Right cardiac atrium (tissue), 5 donors: ENCODE measurements around the gene SIPA1L3. TPM values are rescaled to one million over a fixed set of nuclear protein-coding genes. Genes with fewer than 3 reads are reported as not detected.

Experiments
- ATAC-seq, 2 donors: fragments of 200-7000 bp; cut with Tn5 transposase; one replicate each; pipeline versions ENCODE4 v1.8.0 to v1.9.1; 2020; ENCODE audit warnings: moderate library complexity in 2 of 2, mild to moderate bottlenecking in 1 of 2
- DNase-seq, 3 donors: peaks; one replicate each; pipeline ENCODE4 v3.0.0-alpha.2; 2020
- H3K27ac ChIP-seq: one replicate; pipeline ENCODE4 v1.5.1; 2013; ENCODE audit warnings: mild to moderate bottlenecking, low read length, control low read depth, moderate library complexity
- H3K27me3 ChIP-seq: one replicate; pipeline ENCODE4 v1.6.1; 2013; ENCODE audit not compliant: control insufficient read depth, insufficient read depth
- H3K4me1 ChIP-seq: one replicate; pipeline ENCODE4 v1.6.1; 2013; ENCODE audit warnings: low read length; ENCODE audit not compliant: control insufficient read depth, insufficient read depth
- H3K4me3 ChIP-seq: one replicate; pipeline ENCODE4 v1.5.1; 2013; ENCODE audit warnings: low read length, control low read depth
- H3K9me3 ChIP-seq: one replicate; pipeline ENCODE4 v1.6.1; 2013; ENCODE audit warnings: low read length; ENCODE audit not compliant: control insufficient read depth
- WGBS: extraction: QIAGEN DNeasy Blood & Tissue Kit; methylation state at CpG from one replicate; pipeline ENCODE4 v1.1.7; 2013; 5-methylcytosine and 5-hydroxymethylcytosine counted together
- intact Hi-C, 4 donors: fragments of 100-400 bp; cut with DNase I; formaldehyde crosslinking; loops; one replicate each; pipeline versions ENCODE4 v1.11.0 to v1.14.0; 2022 to 2023
- polyA plus RNA-seq: library from polyadenylated mRNA; stranded (reverse); fragments of 200-250 nt; gene quantifications from one replicate; pipeline ENCODE4 v1.2.3, GENCODE V29; 2013
- total RNA-seq, 4 donors: library from RNA; stranded (reverse); fragmentation: NEBNext Ultra II Directional; extraction: Animal tissue kit (Norgen Biotek cat#: 25700); gene quantifications; one replicate each; pipeline ENCODE4 v1.2.1, GENCODE V29; 2021
- donor health status: healthy with polysubstance abuse.
- donor health status: DM: no; HTN: yes; CAD: no.
- donor health status: DM: no; HTN: no; CAD: no.
- donor health status: DM: no; HTN: yes; CAD: no; lungs with severe emphysema.
- donor health status: DM: yes; HTN: yes; CAD: no.

The SIPA1L3 gene
- total and polyA plus RNA-seq, 5 donors, result 7.5 to 19.8 (median 10.2) TPM

DNA sequence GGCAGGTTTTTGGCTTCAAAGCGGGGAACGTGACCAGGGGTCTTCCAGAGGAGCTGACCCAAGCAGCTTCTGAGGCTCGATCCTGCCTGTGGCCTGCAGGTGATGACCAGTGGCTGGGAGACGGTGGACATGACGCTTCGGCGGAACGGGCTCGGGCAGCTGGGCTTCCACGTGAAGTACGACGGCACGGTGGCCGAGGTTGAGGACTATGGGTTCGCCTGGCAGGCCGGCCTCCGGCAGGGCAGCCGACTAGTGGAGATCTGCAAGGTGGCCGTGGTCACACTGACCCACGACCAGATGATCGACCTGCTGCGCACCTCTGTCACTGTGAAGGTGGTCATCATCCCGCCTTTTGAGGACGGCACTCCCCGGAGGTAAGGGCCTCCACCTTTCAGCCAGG lies 223.4 kb downstream of the SIPA1L3 start:
- H3K4me3 ChIP-seq, result no peak overlapping the region
- ATAC-seq (no peak), DNase-seq (no peak)
- no peaks in the 10 kb centered on the region for H3K27me3 ChIP-seq
- intact Hi-C loops, result loop anchor here in 2 of 4 donors (10.0 kb wide), 2 partner anchors 204 to 226 kb away; partner anchors contain the start of genes CATSPERG (in 1 of the 2), SIPA1L3 (in 1 of the 2) and WDR87 (in 1 of the 2)
- no peak overlapping the region for H3K27ac ChIP-seq
- H3K4me1 ChIP-seq, result no peaks in the 10 kb centered on the region
- H3K9me3 ChIP-seq, result no peaks in the 10 kb centered on the region
- WGBS, result 93% methylated on average over 25 of the region's 25 CpGs

DNA sequence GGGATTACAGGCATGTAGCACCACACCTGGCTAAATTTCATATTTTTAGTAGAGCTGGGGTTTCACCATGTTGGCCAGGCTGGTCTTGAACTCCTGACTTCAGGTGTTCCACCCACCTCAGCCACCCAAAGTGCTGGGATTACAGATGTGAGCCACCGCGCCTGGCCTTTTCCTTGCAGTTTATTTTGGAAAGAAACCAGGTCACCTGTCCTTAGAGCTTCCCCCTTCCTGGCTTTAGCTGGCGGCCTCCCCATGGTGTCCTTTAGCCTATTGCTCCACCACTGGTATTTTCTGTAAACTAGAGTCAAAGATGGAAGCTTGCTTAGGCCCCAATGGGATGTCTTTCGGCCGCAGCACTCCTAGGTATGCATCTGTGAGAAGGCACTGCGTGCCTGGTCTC lies 225.8 kb downstream of the SIPA1L3 start:
- 94% methylated on average over 6 of the region's 6 CpGs for WGBS
- H3K9me3 ChIP-seq, result no peaks in the 10 kb centered on the region
- intact Hi-C loops, result loop anchor here in 2 of 4 donors (10.0 kb wide), 2 partner anchors 202 to 228 kb away; partner anchors contain the start of genes CATSPERG (in 1 of the 2), SIPA1L3 (in 1 of the 2) and WDR87 (in 1 of the 2)
- no peaks in the 10 kb centered on the region for H3K4me1 ChIP-seq
- no peak overlapping the region for H3K27ac ChIP-seq
- ATAC-seq, result no peak
- H3K4me3 ChIP-seq, result no peak overlapping the region
- no peak for DNase-seq
- H3K27me3 ChIP-seq, result no peaks in the 10 kb centered on the region

DNA sequence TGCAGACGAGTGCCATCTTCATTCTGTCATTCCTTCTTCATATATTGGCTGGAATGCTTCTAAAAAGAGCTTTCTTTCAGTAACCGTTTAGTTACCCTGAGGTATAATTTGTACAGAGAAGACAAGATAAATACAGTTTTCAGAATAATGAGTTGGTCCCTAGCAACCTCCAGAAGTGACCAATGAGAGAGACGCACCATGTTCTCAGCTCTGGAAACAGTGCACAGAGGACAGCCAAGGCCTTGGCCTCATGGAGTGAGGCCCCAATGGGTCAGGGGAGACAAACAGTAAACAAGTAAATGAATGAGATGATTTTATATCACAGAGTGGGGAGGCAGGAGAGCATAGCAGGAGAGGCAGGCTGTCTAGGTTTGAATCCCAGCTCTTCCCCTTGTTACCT lies 226.3 kb downstream of the SIPA1L3 start:
- Histone ChIP-seq H3K4me3 (no peak overlapping the region), H3K9me3 (no peaks in the 10 kb centered on the region), H3K27me3 (no peaks in the 10 kb centered on the region), H3K4me1 (no peaks in the 10 kb centered on the region), H3K27ac (no peak overlapping the region)
- intact Hi-C loops, result loop anchor here in 2 of 4 donors (10.0 kb wide), 2 partner anchors 201 to 229 kb away; partner anchors contain the start of genes CATSPERG (in 1 of the 2), SIPA1L3 (in 1 of the 2) and WDR87 (in 1 of the 2)
- WGBS, result 89% methylated on average over 3 of the region's 3 CpGs
- no peak for DNase-seq
- no peak for ATAC-seq

DNA sequence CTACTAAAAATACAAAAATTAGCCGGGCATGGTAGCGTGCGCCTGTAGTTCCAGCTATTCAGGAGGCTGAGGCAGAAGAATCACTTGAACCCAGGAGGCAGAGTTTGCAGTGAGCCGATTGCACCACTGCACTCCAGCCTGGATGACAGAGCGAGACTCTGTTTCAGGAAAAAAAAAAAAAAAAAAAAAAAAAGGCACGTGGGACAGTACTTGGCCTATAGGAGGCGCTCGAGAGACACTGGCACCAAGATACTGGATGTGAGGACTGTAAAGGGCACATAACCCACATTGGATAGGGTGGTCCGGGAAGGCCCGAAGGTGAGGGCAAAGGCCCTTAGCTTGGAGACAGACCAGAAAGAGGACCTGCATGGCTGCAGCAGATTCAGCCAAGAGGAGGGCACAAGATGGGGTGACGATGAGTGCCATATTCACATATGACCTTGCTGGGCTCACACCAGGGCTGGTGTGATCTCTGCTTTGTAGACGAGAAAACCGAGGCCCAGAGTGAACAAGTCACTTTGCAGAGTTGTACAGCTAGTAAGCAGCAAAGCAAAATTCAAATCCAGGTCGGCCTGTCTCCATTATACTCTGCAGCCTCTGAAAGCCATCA lies 227.6 kb downstream of the SIPA1L3 start:
- ATAC-seq, result no peak
- no peak overlapping the region for H3K27ac ChIP-seq

DNA sequence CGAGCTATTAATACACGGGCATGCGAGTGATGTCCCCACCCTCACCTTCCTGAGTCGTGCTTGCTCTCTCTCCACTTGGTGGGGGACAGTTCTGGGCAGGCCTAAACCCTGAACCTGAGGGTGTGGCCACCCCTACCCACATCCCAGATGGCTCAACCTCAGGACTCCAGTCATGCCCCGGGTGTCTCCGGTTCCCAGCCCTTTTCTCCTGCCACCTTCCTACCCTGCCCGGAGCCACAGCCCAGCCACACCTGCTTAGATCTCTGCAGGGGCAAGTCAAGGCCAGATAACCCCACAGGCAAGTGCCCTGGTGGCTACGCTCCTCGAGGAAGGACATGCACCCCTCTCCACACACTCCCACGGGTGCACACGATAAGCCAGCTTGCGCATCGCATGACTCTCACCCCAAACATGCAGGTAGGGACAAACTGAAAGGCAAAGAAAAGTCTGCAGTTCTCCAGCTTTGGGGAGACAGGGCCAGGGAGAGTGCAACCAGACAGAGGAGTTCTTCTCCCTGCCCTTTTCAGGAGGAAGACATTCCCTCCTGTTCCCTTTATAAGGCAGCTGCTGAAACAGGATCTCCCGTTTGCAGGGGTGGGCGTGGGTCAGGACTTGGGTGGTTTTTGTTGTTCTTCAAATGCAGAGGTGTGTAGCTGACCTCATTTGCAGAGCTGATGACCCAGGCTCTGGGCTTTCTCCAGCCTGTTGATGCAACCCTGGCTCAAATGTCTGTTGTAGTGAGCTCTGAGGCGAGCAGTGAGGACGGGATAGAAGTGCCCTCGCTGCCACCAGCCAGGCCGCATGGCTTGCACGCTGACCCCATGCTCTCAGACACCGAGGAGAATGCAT lies 228.4 kb downstream of the SIPA1L3 start:
- Histone ChIP-seq H3K9me3 (no peaks in the 10 kb centered on the region), H3K4me3 (no peak overlapping the region), H3K4me1 (no peaks in the 10 kb centered on the region), H3K27me3 (no peaks in the 10 kb centered on the region), H3K27ac (no peak overlapping the region)
- no peak for ATAC-seq
- intact Hi-C loops, result loop anchor here in 2 of 4 donors (10.0 kb wide), 2 partner anchors 199 to 231 kb away; partner anchors contain the start of genes CATSPERG (in 1 of the 2), SIPA1L3 (in 1 of the 2) and WDR87 (in 1 of the 2)
- 74% methylated on average over 21 of the region's 21 CpGs for WGBS
- DNase-seq, result no peak

More for the DNA sequence above, 227.6 kb downstream of the SIPA1L3 start:
- Histone ChIP-seq H3K9me3 (no peaks in the 10 kb centered on the region), H3K4me1 (no peaks in the 10 kb centered on the region), H3K27me3 (no peaks in the 10 kb centered on the region), H3K4me3 (no peak overlapping the region)
- DNase-seq, result no peak
- 73% methylated on average over 14 of the region's 14 CpGs for WGBS
- intact Hi-C loops, result loop anchor here in 2 of 4 donors (10.0 kb wide), 2 partner anchors 200 to 230 kb away; partner anchors contain the start of genes CATSPERG (in 1 of the 2), SIPA1L3 (in 1 of the 2) and WDR87 (in 1 of the 2)

DNA sequence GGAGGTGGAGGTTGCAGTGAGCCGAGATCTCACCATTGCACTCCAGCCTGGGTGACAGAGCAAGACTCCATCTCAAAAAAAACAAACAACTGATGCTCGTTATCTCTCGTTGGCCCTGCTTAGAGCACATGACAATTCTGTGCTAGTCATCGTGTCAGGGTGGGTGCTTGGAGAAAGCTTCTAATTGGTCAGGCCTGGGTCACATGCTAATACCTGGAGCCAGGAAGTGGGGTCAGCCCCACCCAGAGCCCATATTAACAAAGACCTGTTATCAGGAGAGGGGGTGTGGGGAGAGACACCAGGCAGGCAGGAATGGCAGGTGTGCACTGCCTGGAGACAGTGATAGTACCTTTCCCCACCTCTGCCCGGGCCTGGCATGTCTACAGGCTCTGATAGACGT lies 232.1 kb downstream of the SIPA1L3 start:
- DNase-seq, result no peak
- Histone ChIP-seq H3K27me3 (no peaks in the 10 kb centered on the region), H3K9me3 (no peaks in the 10 kb centered on the region), H3K27ac (no peak overlapping the region), H3K4me3 (no peak overlapping the region), H3K4me1 (no peaks in the 10 kb centered on the region)
- 85% methylated on average over 6 of the region's 6 CpGs for WGBS
- intact Hi-C loops, result loop anchor here in 2 of 4 donors (10.0 kb wide), 2 partner anchors 196 to 234 kb away; partner anchors contain the start of genes CATSPERG (in 1 of the 2), SIPA1L3 (in 1 of the 2) and WDR87 (in 1 of the 2)
- no peak for ATAC-seq

DNA sequence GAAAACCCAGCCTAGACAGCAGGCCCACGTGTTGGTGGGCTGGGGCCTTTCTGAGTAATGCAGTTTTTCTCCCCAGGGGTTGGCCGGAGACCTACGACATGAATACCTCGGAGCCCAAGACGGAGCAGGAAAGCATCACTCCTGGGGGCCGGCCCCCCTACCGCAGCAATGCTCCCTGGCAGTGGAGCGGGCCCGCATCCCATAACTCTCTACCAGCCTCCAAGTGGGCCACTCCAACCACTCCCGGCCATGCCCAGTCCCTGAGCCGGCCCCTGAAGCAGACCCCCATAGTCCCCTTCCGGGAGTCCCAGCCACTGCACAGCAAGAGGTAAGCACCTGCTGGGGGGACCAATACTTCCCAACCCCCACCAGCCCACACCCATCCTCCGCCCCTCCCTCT lies 234.1 kb downstream of the SIPA1L3 start:
- ATAC-seq (peak in 1 of 2 donors; percentile 27), DNase-seq (no peak)
- WGBS, result 95% methylated on average over 13 of the region's 13 CpGs
- no peak overlapping the region for H3K27ac ChIP-seq
- H3K4me1 ChIP-seq, result no peaks in the 10 kb centered on the region
- H3K9me3 ChIP-seq, result no peaks in the 10 kb centered on the region
- no peaks in the 10 kb centered on the region for H3K27me3 ChIP-seq
- no peak overlapping the region for H3K4me3 ChIP-seq
- intact Hi-C loops, result loop anchor here in 3 of 4 donors (10.0 kb wide), 2 partner anchors 84 to 94 kb away; partner anchors contain the start of gene DPF1 (in 1 of the 3)

DNA sequence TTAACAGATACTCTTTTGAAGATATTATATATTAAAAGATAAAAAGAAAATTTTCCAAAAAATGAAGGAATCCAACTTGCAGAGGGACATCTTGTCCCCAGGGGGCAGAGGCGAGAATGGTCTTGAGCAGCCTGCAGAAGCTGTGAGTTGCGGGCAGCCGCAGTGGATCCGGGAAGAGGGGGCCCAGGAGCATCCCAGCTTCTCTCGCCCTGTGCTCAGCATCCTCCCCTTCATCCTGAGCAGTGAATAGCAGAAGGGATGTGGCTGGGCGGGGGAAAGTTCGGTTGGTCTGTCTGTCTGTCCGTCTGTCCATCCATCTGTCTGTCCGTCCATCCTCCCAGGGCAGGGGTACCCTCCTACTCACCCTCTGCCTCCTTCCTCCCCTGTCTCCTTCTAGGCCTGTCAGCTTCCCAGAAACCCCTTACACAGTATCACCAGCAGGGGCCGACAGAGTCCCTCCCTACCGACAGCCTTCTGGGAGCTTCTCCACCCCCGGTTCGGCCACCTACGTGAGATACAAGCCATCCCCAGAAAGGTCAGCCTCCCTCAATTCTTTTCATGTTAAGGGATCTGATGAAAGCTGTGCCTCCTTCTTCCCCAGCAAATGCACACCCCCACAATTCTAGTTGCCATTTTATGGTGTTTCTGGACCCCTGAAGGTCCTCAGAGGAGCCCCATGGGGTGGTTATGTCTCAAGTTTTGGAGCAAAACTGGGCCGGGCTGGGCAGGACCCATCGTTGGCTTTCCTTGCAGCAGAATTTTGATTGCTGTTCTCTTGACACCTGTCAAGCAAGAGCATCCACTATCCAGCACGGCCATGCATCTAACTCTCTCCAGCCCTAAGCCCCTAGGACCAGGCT lies 235.4 kb downstream of the SIPA1L3 start:
- Histone ChIP-seq H3K4me3 (no peak overlapping the region), H3K27ac (no peak overlapping the region), H3K4me1 (no peaks in the 10 kb centered on the region), H3K27me3 (no peaks in the 10 kb centered on the region), H3K9me3 (no peaks in the 10 kb centered on the region)
- peak; percentile 57 to 83 (median 78) for DNase-seq
- peak; percentile 58 to 75 for ATAC-seq
- intact Hi-C loops, result loop anchor here in 3 of 4 donors (10.0 kb wide), 2 partner anchors 82 to 92 kb away; partner anchors contain the start of gene DPF1 (in 1 of the 3)
- WGBS, result 60% methylated on average over 17 of the region's 17 CpGs

DNA sequence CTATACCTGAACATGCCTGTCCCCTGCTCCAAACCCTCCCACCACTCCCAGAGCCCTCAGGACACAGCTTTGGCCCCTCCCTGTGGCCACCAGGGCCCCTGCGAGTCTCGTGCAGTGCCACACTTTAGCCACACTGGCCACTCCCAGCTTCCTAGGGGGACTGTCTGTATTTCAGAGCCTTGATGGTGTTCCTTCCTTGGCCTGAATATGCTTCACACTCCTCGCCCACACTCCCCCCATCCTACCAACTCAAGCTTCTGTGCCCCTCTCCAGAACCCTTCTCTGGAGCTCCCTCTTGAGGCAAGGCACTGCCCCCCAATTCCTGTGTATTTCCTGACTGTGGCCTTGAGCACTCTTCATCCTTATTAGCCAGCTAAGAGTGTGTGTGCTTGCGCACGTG lies 236.8 kb downstream of the SIPA1L3 start:
- no peak overlapping the region for H3K4me3 ChIP-seq
- H3K4me1 ChIP-seq, result no peaks in the 10 kb centered on the region
- intact Hi-C loops, result loop anchor here in 3 of 4 donors (10.0 kb wide), 2 partner anchors 81 to 91 kb away; partner anchors contain the start of gene DPF1 (in 1 of the 3)
- WGBS, result 88% methylated on average over 5 of the region's 5 CpGs
- no peak for DNase-seq
- no peak for ATAC-seq
- no peaks in the 10 kb centered on the region for H3K27me3 ChIP-seq
- no peak overlapping the region for H3K27ac ChIP-seq
- no peaks in the 10 kb centered on the region for H3K9me3 ChIP-seq

DNA sequence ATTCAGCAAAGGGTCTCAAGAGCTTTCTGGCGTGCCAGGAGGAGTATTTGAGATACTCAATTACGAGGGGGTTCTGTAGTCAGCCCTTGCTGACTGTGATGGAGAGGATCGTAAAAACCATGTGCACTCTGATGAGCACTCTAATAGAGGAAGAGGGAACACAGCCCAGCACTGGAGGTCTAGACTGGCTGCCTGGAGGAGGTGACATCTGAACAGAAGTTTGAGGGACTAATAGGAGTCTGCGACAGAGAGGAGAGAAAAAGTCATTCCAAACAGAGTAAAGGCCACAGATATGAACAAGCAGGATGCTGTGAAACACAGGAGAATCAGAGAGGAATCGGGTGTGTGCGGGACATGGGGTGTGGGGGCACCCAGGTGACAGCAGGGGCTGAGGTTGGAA lies 237.7 kb downstream of the SIPA1L3 start:
- H3K27ac ChIP-seq, result no peak overlapping the region
- ATAC-seq, result no peak
- H3K27me3 ChIP-seq, result no peaks in the 10 kb centered on the region
- no peak for DNase-seq
- intact Hi-C loops, result loop anchor here in 3 of 4 donors (10.0 kb wide), 2 partner anchors 80 to 90 kb away; partner anchors contain the start of gene DPF1 (in 1 of the 3)
- H3K4me3 ChIP-seq, result no peak overlapping the region
- no peaks in the 10 kb centered on the region for H3K4me1 ChIP-seq
- H3K9me3 ChIP-seq, result no peaks in the 10 kb centered on the region
- WGBS, result 96% methylated on average over 6 of the region's 6 CpGs
